Gastrocnemius medialis (tissue), 4 donors: ENCODE measurements around the gene FKBP10. TPM values are rescaled to one million over a fixed set of nuclear protein-coding genes. Genes with fewer than 3 reads are reported as not detected.
A peak's percentile ranks its signal among the peaks of the same experiment; 100 is the strongest.
"Not testable (repeated sequence)": the region's sequence is repeated elsewhere in the genome, so short reads cannot be mapped to it uniquely, and the experiment has no call there.

ENCODE experiments used
- ATAC-seq, 2 donors: fragments of 150-250 bp; one replicate each; pipeline ENCODE4 v1.9.1; 2016
- DNase-seq, 2 donors: peaks; one replicate each; pipeline ENCODE4 v3.0.0-alpha.2; 2019
- H3K27ac ChIP-seq, 4 donors: fragments of 200-600 bp; sonication (generic); 1 replicate in 1 of 4; 2 replicates in 3 of 4; pipeline ENCODE4 v1.5.1; 2016 to 2018; ENCODE audit warnings: mild to moderate bottlenecking in 2 of 4, moderate library complexity in 1 of 4
- H3K27me3 ChIP-seq, 3 donors: fragments of 200-600 bp; sonication (generic) in 2 of 3; 1 replicate in 1 of 3; 2 replicates in 2 of 3; pipeline versions ENCODE4 v1.5.1 to v1.6.0; 2016 to 2019; ENCODE audit warnings: mild to moderate bottlenecking in 1 of 3, moderate library complexity in 1 of 3
- H3K36me3 ChIP-seq, 2 donors: fragments of 200-600 bp; sonication (generic) in 1 of 2; one replicate each; pipeline ENCODE4 v1.5.1; 2017 to 2018
- H3K4me1 ChIP-seq, 2 donors: fragments of 200-600 bp; sonication (generic) in 1 of 2; one replicate each; pipeline ENCODE4 v1.5.1; 2016 to 2017; ENCODE audit warnings: mild to moderate bottlenecking in 2 of 2
- H3K4me3 ChIP-seq, 4 donors: fragments of 200-600 bp; sonication (generic) in 3 of 4; 1 replicate in 1 of 4; 2 replicates in 3 of 4; pipeline ENCODE4 v1.5.1; 2016 to 2019; ENCODE audit warnings: mild to moderate bottlenecking in 2 of 4
- H3K9me3 ChIP-seq, 3 donors: fragments of 200-600 bp; sonication (generic) in 2 of 3; 1 replicate in 1 of 3; 2 replicates in 2 of 3; pipeline ENCODE4 v1.5.1; 2016 to 2019
- POLR2A ChIP-seq, 2 donors: fragments of 450-650 bp; IDR thresholded peaks; one replicate each; pipeline ENCODE4 v1.6.1; 2017; ENCODE audit warnings: antibody characterized with exemption in 2 of 2, mild to moderate bottlenecking in 2 of 2, moderate library complexity in 2 of 2
- in situ Hi-C, 4 donors: fragments of 200-750 bp; cut with MboI; loops; one replicate each; pipeline versions ENCODE4 v1.15.0 to v1.8.0; 2017; ENCODE audit warnings: low sequenced_read_pairs in 4 of 4
- intact Hi-C: fragments of 100-400 bp; cut with DNase I; formaldehyde crosslinking; loops from one replicate; pipeline ENCODE4 v1.15.1; 2023; ENCODE audit warnings: low total_unique reads
- total RNA-seq, 4 donors: library from RNA; depleted of rRNA; stranded (reverse); fragments of >200 nt; gene quantifications; one replicate each; pipeline versions ENCODE4 v1.1.0 to v1.2.3, GENCODE V29; 2016
- TF ChIP-seq, protein P1 (sequence below), 5 experiments: fragments of 450-650 bp in 3 of 5; fragments of 200-600 bp in 2 of 5; sonication (generic) in 2 of 5; IDR thresholded peaks in 4 of 5; conservative IDR thresholded peaks in 1 of 5; 1 replicate in 4 of 5; 2 replicates in 1 of 5; pipeline ENCODE4 v1.5.1; 2016 to 2019; ENCODE audit warnings: antibody characterized with exemption in 5 of 5, mild to moderate bottlenecking in 3 of 5, moderate library complexity in 3 of 5

FKBP10 gene
- total RNA-seq, 4 donors from 2014 or later = 7.0 to 12.9 (median 9.7) TPM

DNA sequence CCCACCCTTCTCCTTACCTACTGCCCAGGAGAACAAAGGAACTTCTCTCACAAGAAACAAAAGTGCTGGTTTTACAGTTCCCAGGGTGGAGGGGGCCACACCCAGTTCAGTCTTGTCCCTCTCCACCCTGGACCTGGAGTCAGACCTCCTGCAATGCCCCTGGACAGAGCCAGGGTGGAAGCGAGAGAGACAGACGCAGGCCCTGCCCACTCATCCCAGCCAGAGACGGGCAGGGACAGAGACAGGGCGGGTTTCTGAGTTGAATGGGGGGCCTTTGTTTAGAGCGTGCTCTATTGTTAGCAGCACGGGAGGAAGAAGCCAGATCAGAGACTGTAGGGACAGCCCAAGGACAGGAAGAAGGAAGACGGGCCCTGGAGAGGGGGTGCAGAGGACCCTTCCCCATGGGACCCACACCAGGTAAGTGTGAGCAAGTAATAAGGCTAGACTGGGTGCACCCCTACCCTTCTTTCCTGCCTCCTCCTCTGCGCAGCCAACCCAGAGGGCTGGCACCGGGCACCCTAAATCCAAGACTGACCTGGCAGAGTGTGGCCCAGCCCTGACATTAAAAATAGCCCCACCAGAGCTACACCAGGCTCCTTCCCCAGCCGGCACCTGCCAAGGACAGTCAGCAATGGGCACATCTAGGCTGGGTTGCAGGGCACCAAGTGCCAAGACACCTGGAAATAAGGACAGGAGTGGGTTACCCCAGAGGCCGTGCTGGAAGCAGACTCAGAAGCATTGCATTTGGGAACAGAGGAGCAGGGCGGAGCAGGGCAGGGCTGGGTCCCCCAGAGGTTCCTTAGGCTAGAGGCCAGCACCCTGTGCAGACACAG lies 37.2 kb upstream of the FKBP10 start:
- DNase-seq (peak; percentile 60 to 84), ATAC-seq (peak; percentile 55 to 73)
- intact Hi-C loops = loop anchor here (1.0 to 2.0 kb wide), 3 partner anchors 26 to 39 kb away; partner anchors contain the start of gene P3H4
- H3K4me1 ChIP-seq = peaks cover 80 to 86% of the 10 kb centered on the region in 2 donors
- H3K27ac ChIP-seq = peak overlapping the region; percentile 81 to 95 (median 92)
- peak overlapping the region in 2 of 4 donors; percentile 9 to 12 for H3K4me3 ChIP-seq
- TF ChIP-seq POLR2A (IDR thresholded peaks at IDR 0.05) = no peak
- TF ChIP-seq, protein P1, sequence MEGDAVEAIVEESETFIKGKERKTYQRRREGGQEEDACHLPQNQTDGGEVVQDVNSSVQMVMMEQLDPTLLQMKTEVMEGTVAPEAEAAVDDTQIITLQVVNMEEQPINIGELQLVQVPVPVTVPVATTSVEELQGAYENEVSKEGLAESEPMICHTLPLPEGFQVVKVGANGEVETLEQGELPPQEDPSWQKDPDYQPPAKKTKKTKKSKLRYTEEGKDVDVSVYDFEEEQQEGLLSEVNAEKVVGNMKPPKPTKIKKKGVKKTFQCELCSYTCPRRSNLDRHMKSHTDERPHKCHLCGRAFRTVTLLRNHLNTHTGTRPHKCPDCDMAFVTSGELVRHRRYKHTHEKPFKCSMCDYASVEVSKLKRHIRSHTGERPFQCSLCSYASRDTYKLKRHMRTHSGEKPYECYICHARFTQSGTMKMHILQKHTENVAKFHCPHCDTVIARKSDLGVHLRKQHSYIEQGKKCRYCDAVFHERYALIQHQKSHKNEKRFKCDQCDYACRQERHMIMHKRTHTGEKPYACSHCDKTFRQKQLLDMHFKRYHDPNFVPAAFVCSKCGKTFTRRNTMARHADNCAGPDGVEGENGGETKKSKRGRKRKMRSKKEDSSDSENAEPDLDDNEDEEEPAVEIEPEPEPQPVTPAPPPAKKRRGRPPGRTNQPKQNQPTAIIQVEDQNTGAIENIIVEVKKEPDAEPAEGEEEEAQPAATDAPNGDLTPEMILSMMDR (IDR thresholded peaks at IDR 0.05 in 4 of 5, conservative IDR thresholded peaks at IDR 0.05 in 1 of 5) = no peak
- in situ Hi-C loops = no loop called here
- H3K36me3 ChIP-seq = peaks cover 0 to 13% of the 10 kb centered on the region in 2 donors
- no peaks in the 10 kb centered on the region for H3K27me3 ChIP-seq
- no peaks in the 10 kb centered on the region for H3K9me3 ChIP-seq

DNA sequence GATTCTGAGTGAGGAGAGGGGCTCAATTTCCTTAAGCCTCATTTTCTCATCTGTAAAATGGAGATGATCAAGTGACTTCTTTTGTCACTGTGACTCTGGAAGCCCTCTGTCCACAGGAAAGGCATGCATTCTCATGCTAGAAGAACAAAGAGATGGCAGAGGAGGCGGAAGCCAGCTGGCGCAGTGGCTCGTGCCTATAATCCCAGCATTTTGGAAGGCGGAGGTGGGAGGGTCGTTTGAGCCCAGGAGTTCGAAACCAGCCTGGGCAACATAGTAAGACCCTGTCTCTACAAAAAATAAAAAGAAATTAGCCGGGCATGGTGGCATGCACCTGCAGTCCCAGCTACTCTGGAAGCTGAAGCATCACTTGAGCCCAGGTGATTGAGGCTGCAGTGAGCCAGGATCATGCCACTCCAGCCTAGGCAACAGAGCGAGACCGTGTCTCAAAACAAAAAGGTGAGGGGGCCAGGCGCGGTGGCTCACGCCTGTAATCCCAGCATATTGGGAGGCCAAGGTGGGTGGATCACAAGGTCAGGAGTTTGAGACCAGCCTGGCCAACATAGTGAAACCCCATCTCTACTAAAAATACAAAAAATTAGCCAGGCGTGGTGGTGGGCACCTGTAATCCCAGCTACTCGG lies 36.4 kb upstream of the FKBP10 start:
- peaks cover 88 to 93% of the 10 kb centered on the region in 2 donors for H3K4me1 ChIP-seq
- H3K4me3 ChIP-seq, H3K36me3 ChIP-seq, DNase-seq, H3K9me3 ChIP-seq, in situ Hi-C loops, H3K27me3 ChIP-seq, ATAC-seq: not testable (repeated sequence)
- H3K27ac ChIP-seq = peak overlapping the region; percentile 81 to 95 (median 92)
- intact Hi-C loops = loop anchor here (2.0 kb wide), 1 partner anchor 34 kb away; the partner anchor contains the start of gene P3H4

DNA sequence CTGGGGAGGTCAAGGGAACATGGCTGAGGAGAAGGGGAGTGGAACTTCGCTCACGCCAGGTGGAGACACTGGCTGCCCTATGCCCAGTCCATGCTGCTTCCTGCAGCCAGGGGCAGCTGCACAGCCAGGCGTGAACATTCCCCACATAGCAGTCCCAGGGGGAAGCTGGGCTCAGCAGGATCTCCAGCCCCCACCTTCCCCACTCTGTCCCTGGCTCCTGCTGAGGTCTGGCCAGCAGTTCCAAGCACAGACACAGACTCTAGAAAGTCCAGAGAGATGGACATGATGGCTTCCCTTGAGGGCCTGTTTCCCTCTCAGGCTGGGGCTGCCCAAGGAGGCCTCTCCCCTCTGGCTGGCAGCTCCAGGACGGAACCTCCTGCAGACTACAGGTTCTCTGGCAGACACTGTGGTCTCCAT lies 35.6 kb upstream of the FKBP10 start:
- peak overlapping the region; percentile 81 to 95 (median 92) for H3K27ac ChIP-seq
- in situ Hi-C loops = no loop called here
- peak; percentile 29 to 66 for DNase-seq
- intact Hi-C loops = loop anchor here (2.0 kb wide), 1 partner anchor 34 kb away; the partner anchor contains the start of gene P3H4
- H3K4me1 ChIP-seq = peaks cover 96 to 100% of the 10 kb centered on the region in 2 donors
- peak; percentile 12 to 33 for ATAC-seq
- H3K4me3 ChIP-seq = no peak overlapping the region
- H3K27me3 ChIP-seq = no peaks in the 10 kb centered on the region
- no peaks in the 10 kb centered on the region for H3K36me3 ChIP-seq
- TF ChIP-seq, protein P1 (IDR thresholded peaks at IDR 0.05 in 4 of 5, conservative IDR thresholded peaks at IDR 0.05 in 1 of 5) = peak; percentile 44 to 69 (median 55)
- TF ChIP-seq POLR2A (IDR thresholded peaks at IDR 0.05) = no peak
- H3K9me3 ChIP-seq = no peaks in the 10 kb centered on the region

DNA sequence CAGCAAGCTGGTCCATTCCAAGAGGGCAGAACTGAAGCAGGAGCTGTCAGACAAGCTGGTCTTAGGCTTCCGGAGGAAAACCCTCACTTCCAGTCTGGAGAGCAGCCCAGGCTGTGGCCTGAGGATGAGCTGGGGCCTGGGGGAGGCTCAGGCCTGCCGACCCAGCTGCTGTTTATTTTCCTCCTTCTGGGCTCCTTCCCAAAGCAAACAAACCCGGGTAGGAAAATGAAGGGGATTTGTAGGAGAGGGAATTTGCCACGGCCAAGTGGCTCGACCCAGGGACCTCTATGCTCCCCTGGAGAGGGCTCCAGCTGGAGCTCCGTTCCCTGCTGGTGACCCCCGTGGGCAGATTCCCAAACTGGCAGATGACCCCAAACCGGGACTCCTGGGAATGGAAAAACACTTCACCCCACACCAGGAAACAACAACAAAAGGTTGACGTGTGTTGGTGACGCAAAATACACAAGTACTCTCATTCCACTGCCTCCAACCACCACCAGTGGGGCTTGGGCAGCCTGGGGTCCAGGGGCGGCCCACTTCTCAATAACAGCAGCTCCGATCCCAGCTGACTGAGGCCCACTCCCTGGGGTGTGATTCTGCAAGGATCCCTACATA lies 35.1 kb upstream of the FKBP10 start:
- Histone ChIP-seq H3K9me3 (no peaks in the 10 kb centered on the region), H3K4me3 (peak overlapping the region in 1 of 4 donors; percentile 1), H3K36me3 (no peaks in the 10 kb centered on the region), H3K27me3 (no peaks in the 10 kb centered on the region), H3K4me1 (peaks cover 97 to 100% of the 10 kb centered on the region in 2 donors), H3K27ac (peak overlapping the region; percentile 81 to 95 (median 92))
- TF ChIP-seq, protein P1 (IDR thresholded peaks at IDR 0.05 in 4 of 5, conservative IDR thresholded peaks at IDR 0.05 in 1 of 5) = peak in 3 of 5 experiments; percentile 9 to 42 (median 15)
- TF ChIP-seq POLR2A (IDR thresholded peaks at IDR 0.05) = peak in 1 of 2 donors; percentile 53
- in situ Hi-C loops (no loop called here), intact Hi-C loops (loop anchor here (2.0 kb wide), 1 partner anchor 33 kb away; the partner anchor contains the start of gene P3H4)
- DNase-seq (peak; percentile 48 to 53), ATAC-seq (peak; percentile 15)
